Neural crest cell (in vitro differentiated cells): ENCODE results near the gene DLG5. TPM values are rescaled to one million over a fixed set of nuclear protein-coding genes. Genes with fewer than 3 reads are reported as not detected.
A peak's percentile ranks its signal among the peaks of the same experiment; 100 is the strongest.

ENCODE experiments used
- DNase-seq: peaks from one replicate; pipeline ENCODE4 v3.0.0; 2021; ENCODE audit warnings: low read depth, mixed read lengths, low spot score
- H3K27ac Mint-ChIP-seq: one replicate; pipeline ENCODE4 v1.8.0; 2021; ENCODE audit warnings: mild to moderate bottlenecking, mixed read lengths; ENCODE audit not compliant: unreplicated experiment
- H3K27me3 Mint-ChIP-seq: 2 replicates; pipeline ENCODE4 v1.8.0; 2021; ENCODE audit warnings: low read depth, mild to moderate bottlenecking, mixed read lengths
- H3K36me3 Mint-ChIP-seq: 2 replicates; pipeline ENCODE4 v1.8.0; 2021; ENCODE audit warnings: low read depth, mild to moderate bottlenecking, mixed read lengths
- H3K4me1 Mint-ChIP-seq: 2 replicates; pipeline ENCODE4 v1.8.0; 2021; ENCODE audit warnings: mixed read lengths
- H3K4me3 Mint-ChIP-seq: one replicate; pipeline ENCODE4 v1.8.0; 2021; ENCODE audit warnings: mild to moderate bottlenecking, mixed read lengths
- H3K9me3 Mint-ChIP-seq: 2 replicates; pipeline ENCODE4 v1.8.0; 2021; ENCODE audit warnings: mixed read lengths
- CTCF ChIP-seq: fragments of 200-600 bp; sonication (generic); conservative IDR thresholded peaks from 2 replicates; pipeline ENCODE4 v1.5.0; 2021; ENCODE audit warnings: antibody characterized with exemption, mild to moderate bottlenecking
- total RNA-seq: library from RNA; stranded (reverse); gene quantifications from 2 replicates; pipeline ENCODE4 v1.2.1, GENCODE V29; 2021

DLG5 gene
- total RNA-seq, 1 donor from 2014 or later, result 87.3 TPM

- H3K36me3 Mint-ChIP-seq, result no peaks in the 10 kb centered on the region
- no peaks in the 10 kb centered on the region for H3K27me3 Mint-ChIP-seq
- no peak for DNase-seq
- no peak for TF ChIP-seq CTCF
- H3K9me3 Mint-ChIP-seq, result no peaks in the 10 kb centered on the region
- H3K4me1 Mint-ChIP-seq, result peaks cover 64% of the 10 kb centered on the region
- H3K4me3 Mint-ChIP-seq, result no peak overlapping the region
- no peak overlapping the region for H3K27ac Mint-ChIP-seq
Observed at GRCh38 chr10:77881636-77882035, 44.9 kb downstream of the DLG5 start.

- no peaks in the 10 kb centered on the region for H3K36me3 Mint-ChIP-seq
- no peaks in the 10 kb centered on the region for H3K9me3 Mint-ChIP-seq
- no peak for TF ChIP-seq CTCF
- H3K4me3 Mint-ChIP-seq, result no peak overlapping the region
- H3K27me3 Mint-ChIP-seq, result no peaks in the 10 kb centered on the region
- H3K4me1 Mint-ChIP-seq, result peaks cover 60% of the 10 kb centered on the region
- no peak overlapping the region for H3K27ac Mint-ChIP-seq
- no peak for DNase-seq
Observed at GRCh38 chr10:77881222-77881621, 45.3 kb downstream of the DLG5 start.

GRCh38 chr10:77879710-77880109 is 46.8 kb downstream of the DLG5 start:
- TF ChIP-seq CTCF, result no peak
- Mint-ChIP-seq H3K27ac (peak overlapping the region; percentile 1), H3K4me3 (no peak overlapping the region), H3K9me3 (no peaks in the 10 kb centered on the region), H3K4me1 (peaks cover 51% of the 10 kb centered on the region), H3K36me3 (no peaks in the 10 kb centered on the region), H3K27me3 (no peaks in the 10 kb centered on the region)
- DNase-seq, result no peak

- no peak overlapping the region for H3K4me3 Mint-ChIP-seq
- TF ChIP-seq CTCF, result no peak
- H3K9me3 Mint-ChIP-seq, result no peaks in the 10 kb centered on the region
- peaks cover 49% of the 10 kb centered on the region for H3K4me1 Mint-ChIP-seq
- H3K27ac Mint-ChIP-seq, result peak overlapping the region; percentile 35
- H3K27me3 Mint-ChIP-seq, result no peaks in the 10 kb centered on the region
- DNase-seq, result no peak
- H3K36me3 Mint-ChIP-seq, result no peaks in the 10 kb centered on the region
Observed at GRCh38 chr10:77879065-77879464, 47.5 kb downstream of the DLG5 start.

GRCh38 chr10:77877441-77878344 is 48.9 kb downstream of the DLG5 start:
- Mint-ChIP-seq H3K27ac (peak overlapping the region; percentile 76), H3K36me3 (no peaks in the 10 kb centered on the region), H3K9me3 (no peaks in the 10 kb centered on the region), H3K4me3 (peak overlapping the region; percentile 18), H3K4me1 (peaks cover 49% of the 10 kb centered on the region), H3K27me3 (no peaks in the 10 kb centered on the region)
- DNase-seq, result peak; percentile 22
- TF ChIP-seq CTCF, result no peak
